Suppressor macrophage treated with lipopolysaccharide for 4 hours (primary cell): ENCODE results near the gene FRMD4A.

Experiments used
- DNase-seq: peaks from one replicate; pipeline ENCODE4 v3.0.0-alpha.2; 2020

The FRMD4A gene

GRCh38 chr10:14336736-14337135, 6.0 kb upstream of the FRMD4A start:
- no peak for DNase-seq

DNA sequence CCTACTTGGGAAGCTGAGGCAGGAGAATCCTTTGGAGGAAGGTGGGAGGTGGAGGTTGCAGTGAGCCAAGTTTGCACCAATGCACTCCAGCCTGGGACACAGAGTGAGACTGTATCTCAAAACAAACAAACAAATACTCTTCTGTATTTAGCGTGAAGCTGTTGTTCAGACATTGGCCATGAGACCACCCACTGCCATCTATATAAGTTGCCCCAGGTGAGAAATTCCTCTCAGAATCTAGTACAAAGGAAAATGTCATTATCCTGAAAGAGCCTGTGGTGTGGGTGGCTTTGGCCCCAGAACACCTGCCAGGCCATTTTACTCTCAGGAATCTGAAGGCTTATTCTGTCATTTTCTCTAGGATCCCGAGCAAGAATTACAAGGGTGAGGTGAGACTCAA, 4.0 kb upstream of the FRMD4A start:
- DNase-seq: no peak

GRCh38 chr10:14333606-14334005, 2.9 kb upstream of the FRMD4A start:
- no peak for DNase-seq

DNA sequence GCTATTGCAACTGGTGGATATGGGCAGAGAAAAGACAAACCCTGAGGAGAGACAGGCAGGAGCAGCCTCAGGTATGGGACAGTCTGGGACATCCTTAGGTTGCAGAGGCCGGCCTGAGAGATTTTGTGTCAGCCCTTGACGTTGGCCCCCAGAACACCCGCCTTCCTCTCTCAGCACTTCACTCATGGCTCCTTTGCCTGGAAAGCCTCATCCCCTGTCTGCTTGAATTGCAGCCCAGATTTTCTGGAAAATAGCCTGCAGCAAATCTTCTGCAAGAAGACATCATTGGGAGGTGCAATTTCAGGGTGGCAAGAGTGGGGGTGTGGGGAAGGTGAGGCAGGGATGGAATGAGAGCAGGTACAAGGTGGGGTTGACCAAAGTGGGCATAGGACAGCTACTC, 2.2 kb upstream of the FRMD4A start:
- no peak for DNase-seq

- no peak for DNase-seq
Observed at GRCh38 chr10:14329746-14330173, 964 bp downstream of the FRMD4A start.

DNA sequence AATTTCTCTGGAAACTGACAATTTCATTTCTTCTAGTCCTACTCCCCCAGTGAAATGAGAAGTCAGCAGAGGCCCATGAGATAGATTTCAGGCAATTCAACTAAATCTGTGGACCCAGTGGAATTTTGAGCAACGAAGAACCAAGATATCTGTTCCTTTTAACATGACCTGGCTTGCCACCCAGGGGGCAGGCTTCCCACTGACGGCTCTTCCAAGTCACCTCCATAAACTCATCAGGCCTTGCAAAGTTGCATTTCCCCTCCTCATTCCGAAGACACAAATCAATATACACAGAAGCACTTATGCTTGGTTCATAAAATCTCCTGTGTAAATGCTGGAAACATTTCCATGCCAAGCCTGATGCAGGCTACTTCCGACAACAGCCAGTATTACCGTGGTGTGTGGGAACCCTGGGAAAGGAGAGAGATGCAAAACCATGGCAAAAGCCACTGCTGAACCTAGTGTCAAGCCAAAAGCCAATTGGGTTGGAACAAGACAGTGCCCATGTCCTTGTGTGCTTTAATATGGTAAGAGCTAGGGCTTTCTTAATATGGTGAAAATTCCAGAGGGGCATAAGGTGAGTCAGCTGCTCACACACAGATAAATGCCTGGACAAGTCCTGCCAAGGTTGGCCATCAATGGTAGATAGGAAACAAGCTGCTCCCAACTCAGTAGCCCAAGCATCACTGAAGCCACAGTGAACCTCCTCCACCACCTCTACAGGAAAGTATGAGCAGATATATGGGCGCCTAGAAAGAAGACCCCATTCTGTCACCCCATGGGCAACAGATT, 1.6 kb downstream of the FRMD4A start:
- no peak for DNase-seq

DNA sequence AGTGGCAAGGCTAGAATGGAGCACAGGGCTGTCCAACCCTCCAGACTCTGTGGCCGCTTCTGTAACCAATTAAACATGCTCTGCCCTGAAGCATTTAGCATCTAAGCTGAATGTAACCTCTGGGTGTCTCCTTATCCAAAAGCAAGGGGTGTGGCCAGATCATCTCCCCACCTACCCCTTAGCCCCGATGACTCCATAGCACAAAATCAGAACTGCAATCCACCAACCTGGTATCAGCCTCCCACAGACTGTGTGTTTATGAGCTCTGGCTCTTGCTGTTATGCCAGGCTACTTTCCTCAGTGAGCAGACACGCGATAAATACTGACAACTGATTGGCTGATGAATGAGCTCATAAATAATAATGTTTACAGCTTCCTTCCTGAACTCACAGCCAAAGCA, 3.2 kb downstream of the FRMD4A start:
- no peak for DNase-seq

DNA sequence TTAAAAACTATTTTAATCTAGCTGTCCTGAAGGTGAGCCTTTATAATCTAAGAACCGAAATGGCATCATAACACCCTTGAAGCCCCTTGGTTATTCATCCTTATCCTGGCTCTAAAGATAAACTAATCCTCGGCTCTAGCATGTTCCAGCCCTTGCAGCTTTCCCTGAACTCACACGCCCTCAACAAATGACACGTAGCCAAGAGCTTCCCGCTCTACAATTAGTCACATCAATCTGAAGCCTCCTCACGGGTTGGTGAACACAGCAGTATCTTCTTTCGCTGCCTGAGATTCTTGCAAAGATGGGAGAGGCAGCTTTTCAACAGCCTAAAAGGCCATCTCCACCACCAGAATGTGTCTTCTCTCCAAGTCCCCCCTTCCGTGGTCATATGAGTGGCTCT, 4.1 kb downstream of the FRMD4A start:
- DNase-seq: no peak

GRCh38 chr10:14325325-14325955, 5.3 kb downstream of the FRMD4A start:
- peak; percentile 71 for DNase-seq

- no peak for DNase-seq
Observed at GRCh38 chr10:14322526-14323188, 8.1 kb downstream of the FRMD4A start.

DNA sequence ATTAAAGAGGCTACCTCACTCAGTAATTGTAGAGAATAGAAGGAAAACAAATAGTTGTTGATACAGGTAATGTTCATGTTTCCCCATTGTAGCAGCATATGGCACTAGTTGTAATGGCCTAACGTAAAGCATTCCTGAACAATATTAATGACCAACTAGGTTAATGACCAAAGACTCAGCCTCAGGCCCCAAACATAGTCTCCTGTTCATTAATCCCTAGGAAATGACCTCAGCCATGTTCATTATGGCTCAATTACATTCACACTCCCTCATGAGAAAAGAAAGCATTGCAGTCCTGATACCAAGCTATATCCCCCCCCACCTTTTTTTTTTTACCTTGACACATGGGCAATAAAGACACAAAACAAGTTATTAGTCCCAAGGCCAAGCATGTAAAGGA, 12.7 kb downstream of the FRMD4A start:
- DNase-seq: no peak

- DNase-seq: no peak
Observed at GRCh38 chr10:14312014-14312413, 18.7 kb downstream of the FRMD4A start.

- DNase-seq: no peak
Observed at GRCh38 chr10:14311206-14311957, 19.3 kb downstream of the FRMD4A start.

DNA sequence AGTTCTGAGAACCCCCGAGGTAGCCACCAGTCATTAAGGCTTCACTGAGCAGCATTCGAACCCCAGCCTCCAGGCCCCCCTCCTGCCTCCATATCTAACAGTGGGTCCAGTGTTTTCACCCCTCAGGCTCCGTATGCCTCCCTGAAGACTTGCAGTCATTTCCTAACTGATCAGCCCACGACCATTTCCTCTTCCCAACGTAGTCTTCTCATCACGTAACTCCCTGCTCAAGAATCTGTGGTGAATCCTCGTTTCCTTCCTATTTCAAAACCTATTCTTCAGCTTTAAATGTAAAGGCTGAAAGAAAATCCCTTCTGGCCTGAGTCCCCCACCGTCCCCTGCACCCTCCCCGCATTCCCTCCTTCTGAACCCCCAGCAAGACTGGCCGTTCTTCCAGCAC, 21.1 kb downstream of the FRMD4A start:
- peak; percentile 26 for DNase-seq

- DNase-seq: peak; percentile 16
Observed at GRCh38 chr10:14306190-14306589, 24.5 kb downstream of the FRMD4A start.

DNA sequence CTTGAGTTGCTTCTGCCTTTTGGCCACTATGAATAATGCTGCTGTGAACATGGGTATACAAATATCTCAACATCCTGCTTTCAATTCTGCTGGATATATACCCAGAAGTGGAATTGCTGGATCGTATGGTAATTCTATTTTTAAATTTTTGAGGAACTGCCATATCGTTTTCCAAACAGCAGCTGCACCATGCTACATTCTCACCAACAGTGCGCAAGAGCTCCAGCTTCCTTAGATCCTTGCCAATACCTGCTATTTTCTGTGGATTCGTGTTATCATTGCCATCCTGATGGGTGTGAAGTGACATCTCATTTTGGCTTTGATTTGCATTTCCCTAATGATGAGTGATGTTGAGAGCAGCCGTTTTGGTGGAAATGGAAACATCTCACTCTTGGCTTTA, 26.7 kb downstream of the FRMD4A start:
- DNase-seq: no peak

GRCh38 chr10:14302035-14302434, 28.7 kb downstream of the FRMD4A start:
- DNase-seq: no peak

DNA sequence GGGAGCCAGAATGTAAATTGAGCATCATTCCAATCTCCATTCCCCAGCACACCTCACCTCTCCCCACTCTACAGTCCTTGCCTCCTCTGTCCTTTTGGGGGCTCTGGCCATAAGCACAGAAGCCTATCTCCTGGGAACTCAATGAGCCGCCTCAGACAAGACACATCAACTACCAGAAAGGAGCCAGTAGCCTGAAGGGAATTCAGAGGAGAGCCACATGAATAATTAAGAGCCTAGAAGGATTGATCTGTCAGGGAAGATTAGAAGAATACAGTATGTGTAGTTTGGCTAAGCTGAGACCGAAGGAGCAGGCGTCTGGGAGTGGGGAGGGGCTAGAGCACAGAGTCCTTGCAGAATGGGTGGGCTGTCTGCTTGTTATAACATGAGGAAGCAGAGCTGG, 31.2 kb downstream of the FRMD4A start:
- DNase-seq: no peak

GRCh38 chr10:14296065-14296709, 34.5 kb downstream of the FRMD4A start:
- DNase-seq: no peak

DNA sequence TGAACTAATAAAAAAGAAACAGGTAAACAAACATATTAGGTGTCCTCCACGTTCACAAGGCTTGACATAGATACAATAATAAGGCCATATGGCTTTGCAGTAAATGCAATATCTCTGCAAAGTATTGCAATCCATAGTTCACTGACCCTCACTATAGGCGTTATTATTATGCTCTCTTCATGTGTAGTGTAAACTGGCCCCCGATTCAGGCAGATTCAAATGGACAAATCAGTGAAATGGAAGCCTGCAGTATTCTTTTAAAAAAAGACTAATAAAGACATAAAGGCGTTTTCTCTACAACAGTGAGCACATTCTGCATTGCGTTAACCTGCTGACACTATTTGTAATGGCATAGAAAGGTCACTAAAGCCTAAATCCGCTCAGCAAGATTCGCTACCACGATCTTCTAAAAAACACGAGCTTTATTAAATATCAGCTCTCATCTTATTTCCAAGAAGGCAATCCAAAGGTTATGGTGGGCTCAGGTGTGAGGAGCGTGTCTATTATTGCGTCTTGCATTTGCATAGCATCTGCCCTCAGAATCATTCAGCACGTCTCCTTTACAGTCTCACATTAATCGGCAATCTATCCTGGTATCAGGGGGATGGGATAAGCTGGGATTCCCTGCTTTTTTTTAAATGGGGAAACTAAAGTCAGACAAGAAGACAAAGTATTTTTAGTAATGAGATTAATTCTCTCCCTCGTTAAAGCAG, 36.2 kb downstream of the FRMD4A start:
- DNase-seq: no peak

DNA sequence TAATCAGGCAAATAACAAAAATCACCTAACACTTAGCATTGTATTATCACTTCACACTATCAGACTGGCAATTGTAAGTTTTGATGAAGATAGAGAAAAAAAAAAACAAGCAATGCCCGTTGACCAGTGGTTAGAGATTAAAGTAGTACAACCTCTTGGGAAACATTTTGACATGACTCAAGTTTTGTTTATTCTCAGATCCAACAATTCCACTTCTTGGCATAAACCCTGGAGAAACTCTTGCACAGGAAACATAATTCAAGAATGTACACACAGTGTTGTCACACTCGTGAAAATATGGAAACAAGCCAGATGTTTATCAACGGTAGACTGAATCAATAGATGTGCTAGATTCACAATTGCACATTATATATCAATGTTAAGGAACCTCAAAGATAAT, 37.2 kb downstream of the FRMD4A start:
- DNase-seq: no peak

DNA sequence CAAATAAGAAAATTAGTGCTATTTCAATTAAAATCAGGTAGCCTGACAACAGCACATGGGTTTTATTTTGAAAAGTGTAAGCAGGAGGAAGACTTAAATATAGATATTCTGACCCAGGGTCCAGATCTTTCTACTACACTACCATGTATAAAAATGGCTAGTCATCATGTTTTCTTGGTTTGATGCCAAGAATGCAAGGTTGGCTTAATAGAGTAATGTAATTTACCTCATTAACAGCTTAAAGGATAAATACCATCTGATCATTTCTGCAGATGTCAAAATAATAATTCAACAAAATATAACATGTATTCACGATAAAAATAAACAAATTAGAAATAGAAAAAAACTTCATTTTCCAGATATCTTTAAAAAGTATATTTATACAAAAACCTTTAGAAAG, 39.4 kb downstream of the FRMD4A start:
- no peak for DNase-seq
